DND-41 (cell line): ENCODE data around the gene OLIG1.

ENCODE experiments used
- ATAC-seq: fragments of 200-7000 bp; cut with Tn5 transposase; 3 replicates; pipeline ENCODE4 v1.9.1; 2021; ENCODE audit warnings: low read depth; ENCODE audit not compliant: insufficient read depth
- DNase-seq: peaks from one replicate; pipeline ENCODE4 v3.0.0-alpha.2; 2020
- H2AFZ ChIP-seq: 2 replicates; pipeline ENCODE4 v1.6.0; 2012; ENCODE audit warnings: low read depth, low read length
- H3K27ac ChIP-seq: 2 replicates; pipeline ENCODE4 v1.5.1; 2012; ENCODE audit warnings: low read length, inconsistent platforms
- H3K27me3 ChIP-seq: fragments of 200-600 bp; sonication (generic); 2 replicates; pipeline ENCODE4 v1.6.0; 2012; ENCODE audit warnings: low read length, mild to moderate bottlenecking, inconsistent platforms; ENCODE audit not compliant: insufficient read depth, poor library complexity
- H3K36me3 ChIP-seq: 2 replicates; pipeline ENCODE4 v1.5.1; 2012; ENCODE audit warnings: low read length, inconsistent platforms; ENCODE audit not compliant: insufficient read depth
- H3K4me1 ChIP-seq: 2 replicates; pipeline ENCODE4 v1.5.1; 2012; ENCODE audit warnings: mild to moderate bottlenecking, low read length; ENCODE audit not compliant: insufficient read depth
- H3K4me2 ChIP-seq: 2 replicates; pipeline ENCODE4 v1.6.0; 2012; ENCODE audit warnings: mild to moderate bottlenecking, moderate library complexity, low read length, inconsistent platforms; ENCODE audit not compliant: insufficient read depth
- H3K4me3 ChIP-seq, 2 experiments: fragments of 200-600 bp in 1 of 2; shearing (Covaris generic) in 1 of 2; 2 replicates each; pipeline ENCODE4 v1.5.1; 2012 to 2016; ENCODE audit warnings: inconsistent platforms in 2 of 2, low read length in 2 of 2, mild to moderate bottlenecking in 2 of 2, low read depth in 1 of 2, moderate library complexity in 1 of 2
- H3K79me2 ChIP-seq: 2 replicates; pipeline ENCODE4 v1.6.0; 2012; ENCODE audit warnings: low read length, inconsistent platforms; ENCODE audit not compliant: insufficient read depth
- H3K9ac ChIP-seq: 2 replicates; pipeline ENCODE4 v1.6.0; 2012; ENCODE audit warnings: low read depth, mild to moderate bottlenecking, inconsistent platforms, low read length, moderate library complexity
- H3K9me3 ChIP-seq: 2 replicates; pipeline ENCODE4 v1.5.1; 2012; ENCODE audit warnings: low read length, moderate library complexity, mild to moderate bottlenecking, inconsistent platforms; ENCODE audit not compliant: insufficient read depth, severe bottlenecking
- H4K20me1 ChIP-seq: 2 replicates; pipeline ENCODE4 v1.6.0; 2012; ENCODE audit warnings: low read length; ENCODE audit not compliant: insufficient read depth
- CTCF ChIP-seq: IDR thresholded peaks from 2 replicates; pipeline ENCODE4 v1.5.1; 2012; ENCODE audit warnings: borderline replicate concordance, low read length, moderate library complexity, mild to moderate bottlenecking; ENCODE audit not compliant: poor library complexity, severe bottlenecking; ENCODE audit errors: extremely low read depth
- EZH2 ChIP-seq: IDR thresholded peaks from 3 replicates; pipeline ENCODE4 v1.6.1; 2012; ENCODE audit warnings: borderline replicate concordance, low read depth, mild to moderate bottlenecking, moderate library complexity, low read length, inconsistent platforms; ENCODE audit not compliant: severe bottlenecking

Gene OLIG1

GRCh38 chr21:33070998-33071769, 1.2 kb downstream of the OLIG1 start:
- Histone ChIP-seq H3K4me1 (peaks cover 10% of the 10 kb centered on the region), H3K27me3 (peaks cover 38% of the 10 kb centered on the region), H4K20me1 (no peaks in the 10 kb centered on the region), H3K4me3 (no peak overlapping the region), H3K36me3 (no peaks in the 10 kb centered on the region), H3K27ac (no peak overlapping the region), H3K9me3 (no peaks in the 10 kb centered on the region), H3K4me2 (no peak overlapping the region), H3K79me2 (no peaks in the 10 kb centered on the region), H2AFZ (no peak overlapping the region), H3K9ac (no peak overlapping the region)
- no peak for ATAC-seq
- TF ChIP-seq EZH2 = no peak
- no peak for TF ChIP-seq CTCF
- DNase-seq = no peak

- peaks cover 38% of the 10 kb centered on the region for H3K27me3 ChIP-seq
- ATAC-seq = no peak
- H3K79me2 ChIP-seq = no peaks in the 10 kb centered on the region
- H3K9ac ChIP-seq = no peak overlapping the region
- TF ChIP-seq EZH2 = no peak
- no peak for TF ChIP-seq CTCF
- no peak overlapping the region for H3K27ac ChIP-seq
- no peaks in the 10 kb centered on the region for H3K9me3 ChIP-seq
- no peak overlapping the region for H3K4me2 ChIP-seq
- no peak overlapping the region for H3K4me3 ChIP-seq
- DNase-seq = no peak
- H3K4me1 ChIP-seq = peaks cover 10% of the 10 kb centered on the region
- H3K36me3 ChIP-seq = no peaks in the 10 kb centered on the region
- H2AFZ ChIP-seq = no peak overlapping the region
- no peaks in the 10 kb centered on the region for H4K20me1 ChIP-seq
These were observed 1.9 kb downstream of the OLIG1 start for GRCh38 chr21:33071770-33072306.

GRCh38 chr21:33073636-33074035, 3.7 kb downstream of the OLIG1 start:
- H3K36me3 ChIP-seq = no peaks in the 10 kb centered on the region
- no peaks in the 10 kb centered on the region for H3K9me3 ChIP-seq
- no peak overlapping the region for H3K4me2 ChIP-seq
- no peaks in the 10 kb centered on the region for H3K79me2 ChIP-seq
- no peak overlapping the region for H2AFZ ChIP-seq
- no peaks in the 10 kb centered on the region for H3K4me1 ChIP-seq
- TF ChIP-seq EZH2 = no peak
- no peak for TF ChIP-seq CTCF
- H4K20me1 ChIP-seq = no peaks in the 10 kb centered on the region
- DNase-seq (no peak), ATAC-seq (no peak)
- H3K27ac ChIP-seq = no peak overlapping the region
- peaks cover 44% of the 10 kb centered on the region for H3K27me3 ChIP-seq
- H3K9ac ChIP-seq = no peak overlapping the region
- no peak overlapping the region for H3K4me3 ChIP-seq

- DNase-seq = no peak
- H3K27ac ChIP-seq = no peak overlapping the region
- no peak overlapping the region for H3K4me3 ChIP-seq
- no peak overlapping the region for H3K9ac ChIP-seq
- H3K27me3 ChIP-seq = peaks cover 44% of the 10 kb centered on the region
- no peak for TF ChIP-seq CTCF
- H3K36me3 ChIP-seq = no peaks in the 10 kb centered on the region
- H3K4me2 ChIP-seq = no peak overlapping the region
- no peak overlapping the region for H2AFZ ChIP-seq
- H3K79me2 ChIP-seq = no peaks in the 10 kb centered on the region
- no peaks in the 10 kb centered on the region for H3K4me1 ChIP-seq
- H3K9me3 ChIP-seq = no peaks in the 10 kb centered on the region
- no peaks in the 10 kb centered on the region for H4K20me1 ChIP-seq
- no peak for ATAC-seq
These were observed 5.2 kb downstream of the OLIG1 start for GRCh38 chr21:33075128-33075527.
